Osteocyte (in vitro differentiated cells): ENCODE results near the gene BIRC6. TPM values are rescaled to one million over a fixed set of nuclear protein-coding genes. Genes with fewer than 3 reads are reported as not detected.

Source experiments
- DNase-seq: peaks from one replicate; pipeline ENCODE4 v3.0.0; 2021; ENCODE audit warnings: mixed read lengths; ENCODE audit not compliant: unreplicated experiment; ENCODE audit errors: extremely low spot score
- H3K27ac Mint-ChIP-seq: one replicate; pipeline ENCODE4 v1.8.0; 2021; ENCODE audit warnings: mild to moderate bottlenecking, mixed read lengths; ENCODE audit not compliant: unreplicated experiment
- H3K27me3 Mint-ChIP-seq: one replicate; pipeline ENCODE4 v1.8.0; 2021; ENCODE audit warnings: mixed read lengths; ENCODE audit not compliant: unreplicated experiment
- H3K36me3 Mint-ChIP-seq: one replicate; pipeline ENCODE4 v1.8.0; 2021; ENCODE audit warnings: mixed read lengths; ENCODE audit not compliant: unreplicated experiment
- H3K4me1 Mint-ChIP-seq: one replicate; pipeline ENCODE4 v1.8.0; 2021; ENCODE audit warnings: mixed read lengths; ENCODE audit not compliant: unreplicated experiment
- H3K4me3 Mint-ChIP-seq: one replicate; pipeline ENCODE4 v1.8.0; 2021; ENCODE audit warnings: mild to moderate bottlenecking, moderate library complexity, mixed read lengths; ENCODE audit not compliant: unreplicated experiment
- H3K9me3 Mint-ChIP-seq: one replicate; pipeline ENCODE4 v1.8.0; 2021; ENCODE audit warnings: mixed read lengths; ENCODE audit not compliant: unreplicated experiment
- CTCF ChIP-seq: fragments of 200-600 bp; sonication (generic); IDR thresholded peaks from 2 replicates; pipeline ENCODE4 v1.5.0; 2021; ENCODE audit warnings: antibody characterized with exemption, mild to moderate bottlenecking, moderate library complexity
- total RNA-seq: library from RNA; stranded (reverse); gene quantifications from 2 replicates; pipeline ENCODE4 v1.2.1, GENCODE V29; 2021

Gene BIRC6
- total RNA-seq, 1 donor from 2014 or later = 98.8 TPM

- peak overlapping the region; percentile 6 for H3K27ac Mint-ChIP-seq
- H3K27me3 Mint-ChIP-seq = no peaks in the 10 kb centered on the region
- no peaks in the 10 kb centered on the region for H3K9me3 Mint-ChIP-seq
- TF ChIP-seq CTCF = no peak
- H3K4me3 Mint-ChIP-seq = no peak overlapping the region
- peaks cover 2% of the 10 kb centered on the region for H3K4me1 Mint-ChIP-seq
- DNase-seq = no peak
- H3K36me3 Mint-ChIP-seq = peaks cover 44% of the 10 kb centered on the region
Measured at GRCh38 chr2:32474381-32474780, 117.6 kb downstream of the BIRC6 start.

- no peak for TF ChIP-seq CTCF
- DNase-seq = no peak
- Mint-ChIP-seq H3K27me3 (no peaks in the 10 kb centered on the region), H3K4me3 (no peak overlapping the region), H3K27ac (no peak overlapping the region), H3K9me3 (no peaks in the 10 kb centered on the region), H3K4me1 (no peaks in the 10 kb centered on the region), H3K36me3 (peaks cover 44% of the 10 kb centered on the region)
Measured at GRCh38 chr2:32478889-32479620, 122.2 kb downstream of the BIRC6 start.

- Mint-ChIP-seq H3K4me1 (peaks cover 3% of the 10 kb centered on the region), H3K36me3 (peaks cover 38% of the 10 kb centered on the region), H3K4me3 (no peak overlapping the region), H3K27me3 (no peaks in the 10 kb centered on the region), H3K27ac (no peak overlapping the region), H3K9me3 (no peaks in the 10 kb centered on the region)
- TF ChIP-seq CTCF = no peak
- no peak for DNase-seq
Measured at GRCh38 chr2:32479993-32480392, 123.2 kb downstream of the BIRC6 start.

- Mint-ChIP-seq H3K9me3 (no peaks in the 10 kb centered on the region), H3K27me3 (no peaks in the 10 kb centered on the region), H3K36me3 (peaks cover 51% of the 10 kb centered on the region), H3K27ac (no peak overlapping the region), H3K4me3 (no peak overlapping the region), H3K4me1 (peaks cover 13% of the 10 kb centered on the region)
- TF ChIP-seq CTCF = no peak
- DNase-seq = no peak
Measured at GRCh38 chr2:32482471-32482870, 125.6 kb downstream of the BIRC6 start.

GRCh38 chr2:32484937-32485336 is 128.1 kb downstream of the BIRC6 start:
- Mint-ChIP-seq H3K27me3 (no peaks in the 10 kb centered on the region), H3K9me3 (no peaks in the 10 kb centered on the region), H3K36me3 (peaks cover 45% of the 10 kb centered on the region), H3K4me1 (peaks cover 23% of the 10 kb centered on the region), H3K4me3 (no peak overlapping the region), H3K27ac (peak overlapping the region; percentile 84)
- no peak for TF ChIP-seq CTCF
- DNase-seq = no peak
